Mesenchymal stem cell (in vitro differentiated cells and primary cell): Measurements from ENCODE around the gene PYGB.

Source experiments
- DNase-seq: peaks from one replicate; pipeline ENCODE4 v3.0.0-alpha.2; 2013
- H2AFZ ChIP-seq: one replicate; pipeline ENCODE4 v1.6.1; 2013; ENCODE audit warnings: low read depth, mild to moderate bottlenecking, control low read depth, inconsistent platforms, low read length, moderate library complexity
- H2AK5ac ChIP-seq: 2 replicates; pipeline ENCODE4 v1.6.1; 2013; ENCODE audit warnings: low read length, moderate library complexity, mild to moderate bottlenecking, inconsistent platforms; ENCODE audit not compliant: severe bottlenecking
- H2BK120ac ChIP-seq: one replicate; pipeline ENCODE4 v1.6.1; 2013; ENCODE audit warnings: low read depth, mild to moderate bottlenecking, inconsistent platforms, low read length, moderate library complexity
- H2BK12ac ChIP-seq, 2 experiments: one replicate each; pipeline ENCODE4 v1.6.1; 2013; ENCODE audit warnings: inconsistent platforms in 2 of 2, low read length in 2 of 2, mild to moderate bottlenecking in 2 of 2, moderate library complexity in 2 of 2, control low read depth in 1 of 2
- H2BK15ac ChIP-seq: one replicate; pipeline ENCODE4 v1.6.1; 2013; ENCODE audit warnings: mild to moderate bottlenecking, low read depth, inconsistent platforms; ENCODE audit not compliant: poor library complexity, severe bottlenecking
- H2BK5ac ChIP-seq: 2 replicates; pipeline ENCODE4 v1.6.1; 2013; ENCODE audit warnings: low read depth, mild to moderate bottlenecking, low read length, control low read depth, inconsistent platforms; ENCODE audit not compliant: poor library complexity, severe bottlenecking
- H3K14ac ChIP-seq, 2 experiments: one replicate each; pipeline ENCODE4 v1.6.1; 2013; ENCODE audit warnings: inconsistent platforms in 2 of 2, low read length in 2 of 2, control low read depth in 1 of 2, mild to moderate bottlenecking in 1 of 2, moderate library complexity in 1 of 2
- H3K18ac ChIP-seq, 2 experiments: one replicate each; pipeline ENCODE4 v1.6.1; 2013; ENCODE audit warnings: inconsistent platforms in 2 of 2, low read length in 2 of 2, control low read depth in 1 of 2, low read depth in 1 of 2, mild to moderate bottlenecking in 1 of 2
- H3K23ac ChIP-seq, 2 experiments: one replicate each; pipeline ENCODE4 v1.6.1; 2013; ENCODE audit warnings: inconsistent platforms in 2 of 2, low read length in 2 of 2, mild to moderate bottlenecking in 2 of 2, moderate library complexity in 2 of 2, control low read depth in 1 of 2
- H3K27ac ChIP-seq: 2 replicates; pipeline ENCODE4 v1.5.1; 2013; ENCODE audit warnings: mild to moderate bottlenecking, moderate library complexity, low read length, control low read depth, inconsistent platforms; ENCODE audit not compliant: poor library complexity, severe bottlenecking
- H3K27me3 ChIP-seq, 2 experiments: 2 replicates each; pipeline versions ENCODE4 v1.6.1 to v1.7.0; 2013; ENCODE audit warnings: low read length in 2 of 2, mild to moderate bottlenecking in 2 of 2, moderate library complexity in 2 of 2, control low read depth in 1 of 2, inconsistent platforms in 1 of 2; ENCODE audit not compliant: control insufficient read depth in 1 of 2, insufficient read depth in 1 of 2
- H3K36me3 ChIP-seq, 2 experiments: 2 replicates each; pipeline versions ENCODE4 v1.6.1 to v1.7.0; 2013; ENCODE audit warnings: low read length in 2 of 2, control low read depth in 1 of 2, inconsistent platforms in 1 of 2, low read depth in 1 of 2, mild to moderate bottlenecking in 1 of 2; ENCODE audit not compliant: insufficient read depth in 2 of 2, control insufficient read depth in 1 of 2
- H3K4ac ChIP-seq, 2 experiments: one replicate each; pipeline ENCODE4 v1.6.1; 2013; ENCODE audit warnings: inconsistent platforms in 2 of 2, low read length in 2 of 2, mild to moderate bottlenecking in 2 of 2, moderate library complexity in 2 of 2, control low read depth in 1 of 2, low read depth in 1 of 2
- H3K4me1 ChIP-seq: 2 replicates; pipeline ENCODE4 v1.6.1; 2013; ENCODE audit warnings: low read depth, low read length, control low read depth; ENCODE audit not compliant: control insufficient read depth, insufficient read depth
- H3K4me2 ChIP-seq: 2 replicates; pipeline ENCODE4 v1.6.1; 2013; ENCODE audit warnings: low read length, mild to moderate bottlenecking, inconsistent platforms; ENCODE audit not compliant: poor library complexity, severe bottlenecking
- H3K4me3 ChIP-seq, 2 experiments: 2 replicates each; pipeline versions ENCODE4 v1.5.1 to v1.7.0; 2013; ENCODE audit warnings: low read length in 2 of 2, mild to moderate bottlenecking in 2 of 2, control low read depth in 1 of 2, low read depth in 1 of 2; ENCODE audit not compliant: insufficient read depth in 1 of 2
- H3K79me1 ChIP-seq: replicated peaks from 2 replicates; pipeline ENCODE4 v1.6.1; 2013; ENCODE audit warnings: mild to moderate bottlenecking, control low read depth, low read length, inconsistent platforms; ENCODE audit not compliant: poor library complexity, severe bottlenecking
- H3K9ac ChIP-seq: 2 replicates; pipeline ENCODE4 v1.7.0; 2013; ENCODE audit warnings: mild to moderate bottlenecking, low read length, moderate library complexity
- H3K9me3 ChIP-seq: 2 replicates; pipeline ENCODE4 v1.7.0; 2013; ENCODE audit warnings: mild to moderate bottlenecking, low read length; ENCODE audit not compliant: control insufficient read depth
- H4K8ac ChIP-seq: one replicate; pipeline ENCODE4 v1.6.1; 2013; ENCODE audit warnings: inconsistent platforms, mild to moderate bottlenecking, low read length, moderate library complexity
- H4K91ac ChIP-seq: one replicate; pipeline ENCODE4 v1.6.1; 2013; ENCODE audit warnings: mild to moderate bottlenecking, low read length, inconsistent platforms
- WGBS: methylation state at CpG from one replicate; pipeline ENCODE4 v1.1.7; 2013; ENCODE audit warnings: mixed read lengths; 5-methylcytosine and 5-hydroxymethylcytosine counted together

Gene PYGB

GRCh38 chr20:25341716-25342680, 94.1 kb downstream of the PYGB start:
- H3K18ac ChIP-seq, result no peak overlapping the region
- H4K8ac ChIP-seq, result no peak overlapping the region
- H4K91ac ChIP-seq, result no peak overlapping the region
- H3K14ac ChIP-seq, result peak overlapping the region in 1 of 2 experiments; percentile 59
- H2BK120ac ChIP-seq, result no peak overlapping the region
- H3K4me3 ChIP-seq, result no peak overlapping the region
- H3K4ac ChIP-seq, result no peak overlapping the region
- H2BK15ac ChIP-seq, result no peak overlapping the region
- H2BK12ac ChIP-seq, result no peak overlapping the region
- H3K9ac ChIP-seq, result no peak overlapping the region
- no peak overlapping the region for H2AFZ ChIP-seq
- no peaks in the 10 kb centered on the region for H3K27me3 ChIP-seq
- 85% methylated on average over 8 of the region's 9 CpGs for whole genome bisulfite sequencing
- H2AK5ac ChIP-seq, result peak overlapping the region; percentile 55
- peaks cover 21% of the 10 kb centered on the region for H3K4me1 ChIP-seq
- peak; percentile 29 for DNase-seq
- no peaks in the 10 kb centered on the region for H3K9me3 ChIP-seq
- peaks cover 24% of the 10 kb centered on the region for H3K79me1 ChIP-seq
- H3K4me2 ChIP-seq, result no peak overlapping the region
- H3K23ac ChIP-seq, result no peak overlapping the region
- no peak overlapping the region for H2BK5ac ChIP-seq
- H3K36me3 ChIP-seq, result peaks cover 4 to 8% of the 10 kb centered on the region in 2 experiments
- H3K27ac ChIP-seq, result peak overlapping the region; percentile 54

- 97% methylated on average over 2 of the region's 3 CpGs for WGBS
- H2AK5ac ChIP-seq, result no peak overlapping the region
- no peak overlapping the region for H4K8ac ChIP-seq
- no peaks in the 10 kb centered on the region for H3K27me3 ChIP-seq
- no peak overlapping the region for H4K91ac ChIP-seq
- H3K4me1 ChIP-seq, result peaks cover 10% of the 10 kb centered on the region
- no peak overlapping the region for H3K4ac ChIP-seq
- no peak overlapping the region for H3K4me3 ChIP-seq
- H3K9me3 ChIP-seq, result no peaks in the 10 kb centered on the region
- H3K14ac ChIP-seq, result no peak overlapping the region
- no peak overlapping the region for H3K27ac ChIP-seq
- H3K9ac ChIP-seq, result no peak overlapping the region
- H2BK120ac ChIP-seq, result no peak overlapping the region
- no peak overlapping the region for H2BK15ac ChIP-seq
- no peak overlapping the region for H3K18ac ChIP-seq
- H2BK12ac ChIP-seq, result no peak overlapping the region
- peak overlapping the region; percentile 5 for H3K4me2 ChIP-seq
- no peak overlapping the region for H3K23ac ChIP-seq
- H2BK5ac ChIP-seq, result no peak overlapping the region
- no peaks in the 10 kb centered on the region for H3K36me3 ChIP-seq
- H2AFZ ChIP-seq, result no peak overlapping the region
- H3K79me1 ChIP-seq, result peaks cover 14% of the 10 kb centered on the region
- no peak for DNase-seq
Observed at GRCh38 chr20:25344634-25345033, 96.7 kb downstream of the PYGB start.

GRCh38 chr20:25345721-25346120, 97.8 kb downstream of the PYGB start:
- H2AFZ ChIP-seq, result no peak overlapping the region
- H3K27me3 ChIP-seq, result no peaks in the 10 kb centered on the region
- DNase-seq, result no peak
- no CpG with 5 or more reads among the region's 1 CpG for WGBS
- no peak overlapping the region for H3K4me2 ChIP-seq
- H3K4me1 ChIP-seq, result peaks cover 8% of the 10 kb centered on the region
- H3K36me3 ChIP-seq, result no peaks in the 10 kb centered on the region
- no peaks in the 10 kb centered on the region for H3K9me3 ChIP-seq
- H3K18ac ChIP-seq, result no peak overlapping the region
- no peak overlapping the region for H3K4ac ChIP-seq
- no peak overlapping the region for H2BK120ac ChIP-seq
- H3K14ac ChIP-seq, result no peak overlapping the region
- H2BK5ac ChIP-seq, result no peak overlapping the region
- no peak overlapping the region for H3K23ac ChIP-seq
- peaks cover 9% of the 10 kb centered on the region for H3K79me1 ChIP-seq
- no peak overlapping the region for H4K8ac ChIP-seq
- no peak overlapping the region for H2BK15ac ChIP-seq
- no peak overlapping the region for H3K9ac ChIP-seq
- H4K91ac ChIP-seq, result no peak overlapping the region
- H3K4me3 ChIP-seq, result no peak overlapping the region
- H2AK5ac ChIP-seq, result no peak overlapping the region
- no peak overlapping the region for H3K27ac ChIP-seq
- H2BK12ac ChIP-seq, result no peak overlapping the region

- no peak overlapping the region for H4K8ac ChIP-seq
- H3K4me1 ChIP-seq, result peaks cover 7% of the 10 kb centered on the region
- H2BK15ac ChIP-seq, result no peak overlapping the region
- H2BK120ac ChIP-seq, result no peak overlapping the region
- no peak overlapping the region for H3K27ac ChIP-seq
- no peak overlapping the region for H3K23ac ChIP-seq
- no peaks in the 10 kb centered on the region for H3K27me3 ChIP-seq
- H3K4ac ChIP-seq, result no peak overlapping the region
- no peak overlapping the region for H3K9ac ChIP-seq
- no peak overlapping the region for H3K4me3 ChIP-seq
- no peak overlapping the region for H2BK5ac ChIP-seq
- peaks cover 6% of the 10 kb centered on the region for H3K79me1 ChIP-seq
- H3K9me3 ChIP-seq, result no peaks in the 10 kb centered on the region
- H3K14ac ChIP-seq, result no peak overlapping the region
- H4K91ac ChIP-seq, result no peak overlapping the region
- no peak for DNase-seq
- H2AFZ ChIP-seq, result no peak overlapping the region
- no peak overlapping the region for H3K4me2 ChIP-seq
- no CpG with 5 or more reads among the region's 6 CpGs for WGBS
- no peak overlapping the region for H2AK5ac ChIP-seq
- H3K36me3 ChIP-seq, result no peaks in the 10 kb centered on the region
- H2BK12ac ChIP-seq, result no peak overlapping the region
- H3K18ac ChIP-seq, result no peak overlapping the region
Observed at GRCh38 chr20:25346349-25346748, 98.5 kb downstream of the PYGB start.
